Suprapubic skin (tissue), 4 donors: ENCODE measurements around the gene ZNF610.

ENCODE experiments used
- CTCF ChIP-seq, 2 donors: fragments of 200-600 bp in 1 of 2; fragments of 450-650 bp in 1 of 2; sonication (generic) in 1 of 2; IDR thresholded peaks; one replicate each; pipeline ENCODE4 v1.5.1; 2016 to 2019; ENCODE audit warnings: antibody characterized with exemption in 2 of 2, mild to moderate bottlenecking in 1 of 2, moderate library complexity in 1 of 2
- EP300 ChIP-seq: sonication (generic); formaldehyde crosslinking; IDR thresholded peaks from one replicate; pipeline ENCODE4 v1.6.1; 2017; ENCODE audit warnings: antibody characterized with exemption
- POLR2A ChIP-seq, 2 donors: fragments of 450-650 bp; IDR thresholded peaks; one replicate each; pipeline ENCODE4 v1.6.1; 2017; ENCODE audit warnings: antibody characterized with exemption in 2 of 2, mild to moderate bottlenecking in 2 of 2, moderate library complexity in 2 of 2
- POLR2AphosphoS5 ChIP-seq, 3 donors: sonication (generic); formaldehyde crosslinking; IDR thresholded peaks; one replicate each; pipeline ENCODE4 v1.6.1; 2017; ENCODE audit warnings: antibody characterized with exemption in 3 of 3

GRCh38 chr19:52370341-52370710 lies 34.3 kb downstream of the ZNF610 start:
- no peak for TF ChIP-seq POLR2AphosphoS5 (IDR thresholded peaks at IDR 0.05)
- no peak for TF ChIP-seq CTCF (IDR thresholded peaks at IDR 0.05)
- TF ChIP-seq POLR2A (IDR thresholded peaks at IDR 0.05) = no peak
- TF ChIP-seq EP300 = no peak
